ENCODE results near the gene ZNF629. TPM values are rescaled to one million over a fixed set of nuclear protein-coding genes. Genes with fewer than 3 reads are reported as not detected.

The ZNF629 gene
- total and polyA plus RNA-seq, 7 donors, result 3.0 to 12.1 (median 8.4) TPM

GRCh38 chr16:30768583-30769181 lies 18.3 kb downstream of the ZNF629 start:
- Histone ChIP-seq H3K27ac (no peak overlapping the region), H3K4me3 (no peak overlapping the region), H3K36me3 (peaks cover 79 to 100% (median 91%) of the 10 kb centered on the region in 4 donors), H3K27me3 (no peaks in the 10 kb centered on the region), H3K4me1 (peaks cover 0 to 8% (median 5%) of the 10 kb centered on the region in 4 donors), H3K9me3 (no peaks in the 10 kb centered on the region)
- WGBS, 2 donors, result 96 to 97% methylated on average over 23 of the region's 23 CpGs
- no peak for TF ChIP-seq POLR2A (IDR thresholded peaks at IDR 0.05)
- no peak for TF ChIP-seq EP300 (IDR thresholded peaks at IDR 0.05)
- TF ChIP-seq POLR2AphosphoS5 (IDR thresholded peaks at IDR 0.05), result no peak
- TF ChIP-seq, protein P1, sequence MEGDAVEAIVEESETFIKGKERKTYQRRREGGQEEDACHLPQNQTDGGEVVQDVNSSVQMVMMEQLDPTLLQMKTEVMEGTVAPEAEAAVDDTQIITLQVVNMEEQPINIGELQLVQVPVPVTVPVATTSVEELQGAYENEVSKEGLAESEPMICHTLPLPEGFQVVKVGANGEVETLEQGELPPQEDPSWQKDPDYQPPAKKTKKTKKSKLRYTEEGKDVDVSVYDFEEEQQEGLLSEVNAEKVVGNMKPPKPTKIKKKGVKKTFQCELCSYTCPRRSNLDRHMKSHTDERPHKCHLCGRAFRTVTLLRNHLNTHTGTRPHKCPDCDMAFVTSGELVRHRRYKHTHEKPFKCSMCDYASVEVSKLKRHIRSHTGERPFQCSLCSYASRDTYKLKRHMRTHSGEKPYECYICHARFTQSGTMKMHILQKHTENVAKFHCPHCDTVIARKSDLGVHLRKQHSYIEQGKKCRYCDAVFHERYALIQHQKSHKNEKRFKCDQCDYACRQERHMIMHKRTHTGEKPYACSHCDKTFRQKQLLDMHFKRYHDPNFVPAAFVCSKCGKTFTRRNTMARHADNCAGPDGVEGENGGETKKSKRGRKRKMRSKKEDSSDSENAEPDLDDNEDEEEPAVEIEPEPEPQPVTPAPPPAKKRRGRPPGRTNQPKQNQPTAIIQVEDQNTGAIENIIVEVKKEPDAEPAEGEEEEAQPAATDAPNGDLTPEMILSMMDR (IDR thresholded peaks at IDR 0.05), result no peak
- DNase-seq, result no peak
- intact Hi-C loops (cut with DNase I), result no loop called here

DNA sequence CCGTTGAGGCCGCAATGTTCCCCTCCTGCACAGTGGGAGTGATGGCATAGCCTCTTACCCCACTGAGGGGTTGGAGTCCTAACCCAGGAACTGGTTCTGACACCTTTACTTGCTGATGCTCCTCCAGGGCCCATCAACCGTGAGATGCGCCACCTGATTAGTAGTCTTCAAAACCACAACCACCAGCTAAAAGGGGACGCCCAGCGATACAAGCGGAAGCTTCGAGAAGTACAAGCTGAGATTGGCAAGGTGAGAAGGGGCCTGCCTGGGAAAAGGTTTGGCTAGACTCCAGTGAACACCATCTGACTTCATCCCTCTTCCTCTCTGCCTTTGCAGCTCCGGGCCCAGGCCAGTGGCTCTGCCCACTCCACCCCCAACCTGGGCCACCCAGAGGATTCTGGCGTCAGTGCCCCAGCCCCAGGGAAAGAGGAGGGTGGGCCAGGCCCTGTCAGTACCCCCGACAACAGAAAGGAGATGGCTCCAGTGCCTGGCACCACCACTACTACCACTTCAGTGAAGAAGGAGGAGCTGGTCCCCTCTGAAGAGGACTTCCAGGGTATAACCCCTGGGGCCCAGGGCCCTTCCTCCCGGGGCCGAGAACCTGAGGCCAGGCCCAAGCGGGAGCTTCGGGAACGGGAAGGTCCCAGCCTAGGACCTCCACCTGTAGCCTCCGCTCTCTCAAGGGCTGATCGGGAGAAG lies 19.1 kb downstream of the ZNF629 start:
- no peak overlapping the region for H3K4me3 ChIP-seq
- no peaks in the 10 kb centered on the region for H3K9me3 ChIP-seq
- H3K27ac ChIP-seq, result no peak overlapping the region
- no peaks in the 10 kb centered on the region for H3K27me3 ChIP-seq
- H3K4me1 ChIP-seq, result peaks cover 0 to 16% (median 13%) of the 10 kb centered on the region in 4 donors
- no peak for DNase-seq
- H3K36me3 ChIP-seq, result peaks cover 79 to 98% (median 84%) of the 10 kb centered on the region in 4 donors
- WGBS, 2 donors, result 92 to 93% methylated on average over 18 of the region's 18 CpGs
- no peak for TF ChIP-seq EP300 (IDR thresholded peaks at IDR 0.05)
- no peak for TF ChIP-seq POLR2A (IDR thresholded peaks at IDR 0.05)
- TF ChIP-seq, protein P1 (IDR thresholded peaks at IDR 0.05), result no peak
- no peak for TF ChIP-seq POLR2AphosphoS5 (IDR thresholded peaks at IDR 0.05)
- intact Hi-C loops (cut with DNase I), result no loop called here

- DNase-seq, result no peak
- Histone ChIP-seq H3K4me1 (peaks cover 0 to 20% (median 18%) of the 10 kb centered on the region in 4 donors), H3K36me3 (peaks cover 72 to 88% (median 74%) of the 10 kb centered on the region in 4 donors), H3K27me3 (no peaks in the 10 kb centered on the region), H3K9me3 (no peaks in the 10 kb centered on the region), H3K27ac (no peak overlapping the region), H3K4me3 (no peak overlapping the region)
- WGBS, 2 donors, result 87 to 88% methylated on average over 4 of the region's 4 CpGs
- intact Hi-C loops (cut with DNase I), result no loop called here
- TF ChIP-seq EP300 (IDR thresholded peaks at IDR 0.05), result no peak
- no peak for TF ChIP-seq POLR2AphosphoS5 (IDR thresholded peaks at IDR 0.05)
- TF ChIP-seq, protein P1 (IDR thresholded peaks at IDR 0.05), result no peak
- TF ChIP-seq POLR2A (IDR thresholded peaks at IDR 0.05), result no peak
Measured at GRCh38 chr16:30766933-30767284, 20.1 kb downstream of the ZNF629 start.

DNA sequence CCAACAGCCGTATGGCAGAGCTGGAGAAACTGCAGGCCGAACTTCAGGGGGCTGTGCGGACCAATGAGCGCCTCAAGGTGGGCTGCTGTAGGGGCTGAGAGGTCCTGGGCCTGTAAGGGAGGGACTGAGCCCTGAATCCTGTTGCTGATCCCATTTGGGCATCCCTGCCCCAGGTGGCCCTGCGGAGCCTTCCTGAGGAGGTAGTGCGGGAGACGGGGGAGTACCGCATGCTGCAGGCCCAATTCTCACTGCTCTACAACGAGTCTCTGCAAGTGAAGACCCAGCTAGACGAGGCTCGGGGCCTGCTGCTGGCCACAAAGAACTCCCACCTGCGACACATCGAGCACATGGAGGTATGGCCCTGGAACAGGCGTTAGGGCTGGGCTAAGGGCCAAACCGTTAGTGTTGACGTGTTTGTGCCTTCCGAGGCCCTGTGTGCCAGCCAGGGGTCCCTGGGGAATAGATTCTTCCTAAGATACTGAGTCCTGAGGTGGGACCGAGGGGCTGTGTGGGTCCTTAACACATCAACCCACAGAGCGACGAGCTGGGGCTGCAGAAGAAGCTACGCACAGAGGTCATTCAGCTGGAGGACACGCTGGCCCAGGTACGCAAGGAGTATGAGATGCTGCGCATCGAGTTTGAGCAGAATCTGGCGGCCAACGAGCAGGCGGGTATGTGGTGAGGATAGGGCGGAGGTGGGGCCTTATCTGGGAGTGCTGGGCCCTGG lies 20.6 kb downstream of the ZNF629 start:
- intact Hi-C loops (cut with DNase I), result no loop called here
- Histone ChIP-seq H3K4me1 (peaks cover 0 to 22% (median 21%) of the 10 kb centered on the region in 4 donors), H3K27me3 (no peaks in the 10 kb centered on the region), H3K9me3 (no peaks in the 10 kb centered on the region), H3K4me3 (no peak overlapping the region), H3K36me3 (peaks cover 68 to 82% (median 70%) of the 10 kb centered on the region in 4 donors), H3K27ac (no peak overlapping the region)
- TF ChIP-seq, protein P1 (IDR thresholded peaks at IDR 0.05), result no peak
- TF ChIP-seq POLR2A (IDR thresholded peaks at IDR 0.05) (no peak), POLR2AphosphoS5 (IDR thresholded peaks at IDR 0.05) (no peak), EP300 (IDR thresholded peaks at IDR 0.05) (no peak)
- WGBS, 2 donors, result 92 to 95% methylated on average over 29 of the region's 29 CpGs
- no peak for DNase-seq
